Ovary (tissue), 3 donors: Measurements from ENCODE around the gene CCT5.

ENCODE experiments used
- CTCF ChIP-seq, 3 donors: fragments of 450-650 bp in 2 of 3; fragments of 200-600 bp in 1 of 3; IDR thresholded peaks; one replicate each; pipeline versions ENCODE4 v1.5.1 to v1.8.0; 2016 to 2022; ENCODE audit warnings: antibody characterized with exemption in 3 of 3, mild to moderate bottlenecking in 1 of 3
- POLR2A ChIP-seq: fragments of 450-650 bp; IDR thresholded peaks from one replicate; pipeline ENCODE4 v1.6.1; 2017; ENCODE audit warnings: antibody characterized with exemption, mild to moderate bottlenecking, moderate library complexity
- donor health status: DM: no; HTN: no; CAD: no.

- TF ChIP-seq POLR2A (no peak), CTCF (IDR thresholded peaks at IDR 0.05) (no peak)
These were observed 51.2 kb downstream of the CCT5 start for GRCh38 chr5:10301266-10301665.
